HepG2 (cell line): ENCODE data around the gene ZFYVE27. TPM values are rescaled to one million over a fixed set of nuclear protein-coding genes. Genes with fewer than 3 reads are reported as not detected.

Experiments
- ATRX ChIP-seq: sonication (generic); formaldehyde crosslinking; IDR thresholded peaks from 2 replicates; pipeline ENCODE4 v1.4.0; 2020; ENCODE audit warnings: missing genetic modification reagents, borderline replicate concordance
- CSRNP1 ChIP-seq: sonication (generic); formaldehyde crosslinking; IDR thresholded peaks from 2 replicates; pipeline ENCODE4 v1.8.1; 2023; ENCODE audit warnings: mild to moderate bottlenecking, missing genetic modification reagents
- FOXK2 ChIP-seq: fragments of 450-650 bp; IDR thresholded peaks from 2 replicates; pipeline ENCODE4 v1.6.1; 2016
- JARID2 ChIP-seq: sonication (generic); formaldehyde crosslinking; IDR thresholded peaks from 2 replicates; pipeline ENCODE4 v1.8.1; 2023; ENCODE audit warnings: missing genetic modification reagents, inconsistent platforms; ENCODE audit not compliant: insufficient replicate concordance
- MAZ ChIP-seq, 2 experiments: sonication (generic) in 1 of 2; formaldehyde crosslinking in 1 of 2; IDR thresholded peaks; 2 replicates each; pipeline versions ENCODE4 v1.5.0 to v1.6.1; 2012 to 2020; ENCODE audit warnings: low read depth in 2 of 2, mild to moderate bottlenecking in 2 of 2, borderline replicate concordance in 1 of 2, improper control_type of control experiment in 1 of 2, low read length in 1 of 2, missing genetic modification reagents in 1 of 2, moderate library complexity in 1 of 2
- NAIF1 ChIP-seq: sonication (generic); formaldehyde crosslinking; IDR thresholded peaks from 2 replicates; pipeline ENCODE4 v1.5.0; 2020; ENCODE audit warnings: mild to moderate bottlenecking, missing genetic modification reagents, borderline replicate concordance
- NPAS2 ChIP-seq: sonication (generic); formaldehyde crosslinking; IDR thresholded peaks from 2 replicates; pipeline ENCODE4 v1.8.0; 2022; ENCODE audit warnings: mild to moderate bottlenecking, missing genetic modification reagents, borderline replicate concordance
- NRL ChIP-seq: sonication (generic); formaldehyde crosslinking; IDR thresholded peaks from 2 replicates; pipeline ENCODE4 v1.5.0; 2020; ENCODE audit warnings: missing genetic modification reagents, mild to moderate bottlenecking, moderate library complexity, borderline replicate concordance
- RBM22 ChIP-seq: fragments of 200-400 bp; formaldehyde crosslinking; optimal IDR thresholded peaks from 2 replicates; pipeline ENCODE3; 2017; ENCODE audit warnings: mild to moderate bottlenecking, low read length, moderate library complexity
- REXO4 ChIP-seq: sonication (generic); formaldehyde crosslinking; IDR thresholded peaks from 2 replicates; pipeline ENCODE4 v1.8.0; 2022; ENCODE audit warnings: missing genetic modification reagents, mild to moderate bottlenecking, borderline replicate concordance
- SNAPC2 ChIP-seq: sonication (generic); formaldehyde crosslinking; IDR thresholded peaks from 2 replicates; pipeline ENCODE4 v1.8.1; 2022; ENCODE audit warnings: mild to moderate bottlenecking, missing genetic modification reagents
- TBL1XR1 ChIP-seq: fragments of 150-350 bp; IDR thresholded peaks from 2 replicates; pipeline ENCODE4 v1.6.1; 2014; ENCODE audit warnings: borderline replicate concordance, low read length; ENCODE audit not compliant: partially characterized antibody
- ZFAT ChIP-seq: sonication (generic); formaldehyde crosslinking; conservative IDR thresholded peaks from 2 replicates; pipeline ENCODE4 v1.8.1; 2023; ENCODE audit warnings: missing genetic modification reagents, inconsistent platforms
- ZFP90 ChIP-seq: sonication (generic); formaldehyde crosslinking; IDR thresholded peaks from 2 replicates; pipeline ENCODE4 v1.8.0; 2022; ENCODE audit warnings: missing genetic modification reagents, mild to moderate bottlenecking, inconsistent platforms, borderline replicate concordance
- ZNF232 ChIP-seq: sonication (generic); formaldehyde crosslinking; IDR thresholded peaks from 2 replicates; pipeline ENCODE4 v1.4.0; 2020; ENCODE audit warnings: missing genetic modification reagents, borderline replicate concordance
- ZNF333 ChIP-seq: sonication (generic); formaldehyde crosslinking; IDR thresholded peaks from 2 replicates; pipeline ENCODE4 v1.4.0; 2020; ENCODE audit warnings: mild to moderate bottlenecking, missing genetic modification reagents, borderline replicate concordance
- ZNF451 ChIP-seq: sonication (generic); formaldehyde crosslinking; IDR thresholded peaks from 2 replicates; pipeline ENCODE4 v1.5.0; 2020; ENCODE audit warnings: mild to moderate bottlenecking, missing genetic modification reagents
- ZNF503 ChIP-seq: sonication (generic); formaldehyde crosslinking; IDR thresholded peaks from 2 replicates; pipeline ENCODE4 v1.4.0; 2020; ENCODE audit warnings: missing genetic modification reagents
- ZNF546 ChIP-seq: sonication (generic); formaldehyde crosslinking; conservative IDR thresholded peaks from 2 replicates; pipeline ENCODE4 v1.8.1; 2023; ENCODE audit warnings: mild to moderate bottlenecking, missing genetic modification reagents
- ZNF619 ChIP-seq: sonication (generic); formaldehyde crosslinking; IDR thresholded peaks from 2 replicates; pipeline ENCODE4 v1.4.0; 2020; ENCODE audit warnings: mild to moderate bottlenecking, missing genetic modification reagents
- ZNF709 ChIP-seq: sonication (generic); formaldehyde crosslinking; IDR thresholded peaks from 2 replicates; pipeline ENCODE4 v1.5.0; 2020; ENCODE audit warnings: mild to moderate bottlenecking, missing genetic modification reagents
- ZNF720 ChIP-seq: sonication (generic); formaldehyde crosslinking; IDR thresholded peaks from 2 replicates; pipeline ENCODE4 v1.4.0; 2020; ENCODE audit warnings: missing genetic modification reagents
- ZNF75D ChIP-seq: sonication (generic); formaldehyde crosslinking; IDR thresholded peaks from 2 replicates; pipeline ENCODE4 v1.8.1; 2023; ENCODE audit warnings: missing genetic modification reagents, mild to moderate bottlenecking, borderline replicate concordance
- polyA plus RNA-seq, 8 experiments: library from polyadenylated mRNA; depleted of rRNA in 3 of 8; stranded (reverse) in 7 of 8; unstranded in 1 of 8; fragments of >200 nt; fragmentation: Illumina TruSeq in 4 of 8; extraction: Trizol in 4 of 8; gene quantifications; 2 replicates each; pipeline versions ENCODE4 v1.2.1 to v1.2.3, GENCODE V29; 2011 to 2016; ENCODE audit warnings: low read depth in 4 of 8, missing spikeins in 1 of 8, mixed read lengths in 1 of 8; ENCODE audit not compliant: insufficient read depth in 1 of 8
- total RNA-seq, 5 experiments: library from RNA; depleted of rRNA; stranded (reverse); fragments of >200 nt; fragmentation: Illumina TruSeq; extraction: Trizol; gene quantifications; 2 replicates each; pipeline ENCODE4 v1.2.3, GENCODE V29; 2016; ENCODE audit warnings: low read depth in 1 of 5
- TF ChIP-seq, protein P1 (sequence below): sonication (generic); formaldehyde crosslinking; IDR thresholded peaks from 2 replicates; pipeline ENCODE4 v1.5.0; 2020; ENCODE audit warnings: missing genetic modification reagents

Gene ZFYVE27
- total and polyA plus RNA-seq, 2 of the 13 experiments (the other 11 are each of a cell fraction or from before 2014, with no cell fraction given), result 19.7 to 20.5 TPM

DNA sequence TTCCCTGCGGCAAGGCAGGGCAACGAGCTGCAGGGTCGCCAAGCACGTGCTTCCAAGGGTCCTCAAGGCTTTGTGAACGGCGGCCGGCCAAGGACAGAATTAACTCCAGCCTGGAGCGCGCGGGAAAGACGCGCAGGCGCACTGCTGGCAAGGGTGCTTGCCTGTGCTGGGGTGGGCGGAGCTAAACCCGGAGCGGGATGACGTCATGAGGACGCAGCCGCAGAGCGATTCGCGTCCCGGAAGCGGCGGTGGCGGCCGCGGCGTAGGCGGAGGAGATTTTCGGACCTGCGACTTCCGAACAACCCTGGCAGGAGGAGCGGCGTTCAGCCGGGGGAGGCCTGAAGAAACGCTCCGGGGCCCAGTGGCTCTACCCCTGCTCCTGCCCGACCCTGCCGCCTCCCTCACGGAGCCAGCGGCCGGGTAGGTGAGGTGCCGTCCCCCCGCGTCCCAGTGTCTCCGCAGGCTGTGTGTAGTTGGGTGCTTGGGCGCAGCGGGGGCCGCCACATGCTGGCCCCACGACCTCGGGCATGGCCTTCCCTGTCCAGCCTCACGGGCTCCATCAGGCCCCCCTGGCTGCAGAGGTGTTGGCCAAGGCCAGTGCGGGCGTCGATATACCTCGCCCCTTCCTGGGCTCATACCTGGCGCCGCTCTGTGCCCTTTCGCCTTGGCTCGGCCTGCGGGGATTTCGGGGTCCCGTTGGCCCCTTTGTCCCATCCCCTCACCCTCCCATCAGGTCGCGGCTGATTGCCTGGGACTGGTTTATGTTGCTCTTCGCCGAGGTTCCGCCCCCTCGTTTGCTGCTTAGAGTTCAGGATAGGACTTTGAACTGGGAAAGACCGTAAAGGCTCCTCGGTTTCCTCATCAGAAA, at the start of gene ZFYVE27 (continued):
- TF ChIP-seq ZNF75D (peak; percentile 97; the same call in 1 of the 2 replicates), REXO4 (peak; percentile 97), ZNF503 (CRISPR knock-in tag) (peak; percentile 76), RBM22 (no peak), JARID2 (CRISPR knock-in tag) (peak; percentile 74), ZNF232 (CRISPR knock-in tag) (peak; percentile 97), MAZ (IDR thresholded peaks at IDR 0.05; ENCODE audit: borderline replicate concordance, low read depth, low read length) (no peak), MAZ (CRISPR knock-in tag; IDR thresholded peaks at IDR 0.05; ENCODE audit: low read depth) (peak; percentile 86), NAIF1 (CRISPR knock-in tag) (peak; percentile 86; the same call in 1 of the 2 replicates), ATRX (CRISPR knock-in tag) (no peak), ZNF546 (CRISPR knock-in tag) (peak; percentile 99), ZNF709 (CRISPR knock-in tag) (peak; percentile 99), SNAPC2 (CRISPR knock-in tag) (peak; percentile 93), ZNF451 (CRISPR knock-in tag) (peak; percentile 92), NRL (peak; percentile 98), FOXK2 (no peak), CSRNP1 (CRISPR knock-in tag) (peak; percentile 100), ZNF619 (CRISPR knock-in tag) (peak; percentile 77; the same call in 1 of the 2 replicates), ZNF333 (peak; percentile 73; the same call in 1 of the 2 replicates), TBL1XR1 (no peak), ZFAT (CRISPR knock-in tag) (peak; percentile 85; the same call in 1 of the 2 replicates), ZNF720 (CRISPR knock-in tag) (peak; percentile 96; the same call in 1 of the 2 replicates), ZFP90 (peak; percentile 94), NPAS2 (no peak)
- TF ChIP-seq, protein P1, sequence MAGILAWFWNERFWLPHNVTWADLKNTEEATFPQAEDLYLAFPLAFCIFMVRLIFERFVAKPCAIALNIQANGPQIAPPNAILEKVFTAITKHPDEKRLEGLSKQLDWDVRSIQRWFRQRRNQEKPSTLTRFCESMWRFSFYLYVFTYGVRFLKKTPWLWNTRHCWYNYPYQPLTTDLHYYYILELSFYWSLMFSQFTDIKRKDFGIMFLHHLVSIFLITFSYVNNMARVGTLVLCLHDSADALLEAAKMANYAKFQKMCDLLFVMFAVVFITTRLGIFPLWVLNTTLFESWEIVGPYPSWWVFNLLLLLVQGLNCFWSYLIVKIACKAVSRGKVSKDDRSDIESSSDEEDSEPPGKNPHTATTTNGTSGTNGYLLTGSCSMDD (CRISPR knock-in tag), result peak; percentile 88; the same call in 1 of the 2 replicates
